GM23248 (cell line): Measurements from ENCODE around the gene LPP. TPM values are rescaled to one million over a fixed set of nuclear protein-coding genes. Genes with fewer than 3 reads are reported as not detected.

ENCODE experiments used
- DNase-seq: peaks from one replicate; pipeline ENCODE4 v3.0.0-alpha.2; 2015
- H2AFZ ChIP-seq: fragments of 200-600 bp; sonication (generic); 2 replicates; pipeline ENCODE4 v1.6.1; 2016; ENCODE audit warnings: antibody characterized with exemption
- H3F3A ChIP-seq: fragments of 200-600 bp; sonication (generic); 2 replicates; pipeline ENCODE4 v1.6.1; 2016; ENCODE audit warnings: mild to moderate bottlenecking, antibody characterized with exemption, mixed run types; ENCODE audit not compliant: insufficient read depth
- H3K27ac ChIP-seq: fragments of 200-600 bp; sonication (generic); 2 replicates; pipeline ENCODE4 v1.5.1; 2016; ENCODE audit warnings: mild to moderate bottlenecking
- H3K27me3 ChIP-seq: fragments of 200-600 bp; sonication (generic); replicated peaks from 2 replicates; pipeline ENCODE4 v1.6.1; 2016; ENCODE audit warnings: mild to moderate bottlenecking; ENCODE audit not compliant: insufficient read depth
- H3K36me3 ChIP-seq: fragments of 200-600 bp; sonication (generic); 2 replicates; pipeline ENCODE4 v1.6.1; 2016; ENCODE audit warnings: low read depth, mild to moderate bottlenecking
- H3K4me1 ChIP-seq: fragments of 200-600 bp; sonication (generic); 2 replicates; pipeline ENCODE4 v1.6.1; 2016; ENCODE audit warnings: mild to moderate bottlenecking; ENCODE audit not compliant: insufficient read depth
- H3K4me2 ChIP-seq: fragments of 200-600 bp; sonication (generic); one replicate; pipeline ENCODE4 v1.6.1; 2016; ENCODE audit warnings: mild to moderate bottlenecking; ENCODE audit not compliant: unreplicated experiment
- H3K4me3 ChIP-seq: fragments of 200-600 bp; sonication (generic); 2 replicates; pipeline ENCODE4 v1.5.1; 2016; ENCODE audit warnings: mild to moderate bottlenecking
- H3K79me2 ChIP-seq: fragments of 200-600 bp; sonication (generic); 2 replicates; pipeline ENCODE4 v1.6.1; 2016; ENCODE audit warnings: mild to moderate bottlenecking; ENCODE audit not compliant: insufficient read depth
- H3K9ac ChIP-seq: fragments of 200-600 bp; sonication (generic); 2 replicates; pipeline ENCODE4 v1.6.1; 2016; ENCODE audit warnings: mild to moderate bottlenecking
- H3K9me2 ChIP-seq: fragments of 200-600 bp; sonication (generic); 2 replicates; pipeline ENCODE4 v1.6.1; 2016; ENCODE audit warnings: mixed run types, mild to moderate bottlenecking, moderate library complexity; ENCODE audit not compliant: insufficient read depth
- H3K9me3 ChIP-seq: fragments of 200-600 bp; sonication (generic); one replicate; pipeline ENCODE4 v1.6.1; 2017; ENCODE audit warnings: low read depth
- H4K20me1 ChIP-seq: fragments of 200-600 bp; sonication (generic); 2 replicates; pipeline ENCODE4 v1.6.0; 2016; ENCODE audit not compliant: insufficient read depth
- EZH2 ChIP-seq: fragments of 200-600 bp; sonication (generic); IDR thresholded peaks from 2 replicates; pipeline ENCODE4 v1.6.1; 2018; ENCODE audit warnings: antibody characterized with exemption, mild to moderate bottlenecking; ENCODE audit not compliant: insufficient read depth, poor library complexity, severe bottlenecking
- EZH2phosphoT487 ChIP-seq: fragments of 200-600 bp; sonication (generic); IDR thresholded peaks from 2 replicates; pipeline ENCODE4 v1.6.1; 2018; ENCODE audit warnings: antibody characterized with exemption, moderate library complexity, mild to moderate bottlenecking, low read depth; ENCODE audit not compliant: insufficient read depth
- WGBS, 2 experiments: methylation state at CpG; one replicate each; pipeline ENCODE4 v1.1.6; 2015 to 2017; ENCODE audit warnings: low lambda C conversion rate in 2 of 2, low coverage in 1 of 2; ENCODE audit errors: missing lambda C conversion rate in 2 of 2; 5-methylcytosine and 5-hydroxymethylcytosine counted together
- in situ Hi-C: fragments of 300-500 bp; cut with MboI; formaldehyde crosslinking; loops from 2 replicates; pipeline ENCODE4 v1.15.0; 2020
- polyA plus RNA-seq: library from polyadenylated mRNA; unstranded; fragments of >200 nt; fragmentation: Nextera tagmentation; extraction: Ambion mirVana; gene quantifications from 2 replicates; pipeline ENCODE4 v1.2.1, GENCODE V29; 2016
- total RNA-seq: library from RNA; depleted of rRNA; stranded (reverse); fragments of >200 nt; shearing (Covaris generic); gene quantifications from 2 replicates; pipeline ENCODE4 v1.2.3, GENCODE V29; 2014

Gene LPP
- total and polyA plus RNA-seq, 2 experiments from 2014 or later: 42.8 to 61.7 TPM

- H3K9me3 ChIP-seq: no peaks in the 10 kb centered on the region
- peaks cover 44% of the 10 kb centered on the region for H3K4me1 ChIP-seq
- H3K4me2 ChIP-seq: no peak overlapping the region
- no peaks in the 10 kb centered on the region for H3K27me3 ChIP-seq
- 76 to 83% methylated on average over 4 of the region's 4 CpGs for WGBS, 2 experiments
- in situ Hi-C loops: no loop called here
- H3K9ac ChIP-seq: no peak overlapping the region
- no peak overlapping the region for H2AFZ ChIP-seq
- H4K20me1 ChIP-seq: no peaks in the 10 kb centered on the region
- no peak overlapping the region for H3K4me3 ChIP-seq
- peak overlapping the region; percentile 79; the same call in 1 of the 2 replicates for H3K27ac ChIP-seq
- peaks cover 32% of the 10 kb centered on the region for H3F3A ChIP-seq
- DNase-seq: no peak
- H3K9me2 ChIP-seq: no peaks in the 10 kb centered on the region
- TF ChIP-seq EZH2 (no peak), EZH2phosphoT487 (no peak)
- H3K36me3 ChIP-seq: no peaks in the 10 kb centered on the region
- H3K79me2 ChIP-seq: peaks cover 88% of the 10 kb centered on the region
Observed at GRCh38 chr3:188287339-188287738, 133.4 kb downstream of the LPP start.

- peaks cover 88% of the 10 kb centered on the region for H3K79me2 ChIP-seq
- no peaks in the 10 kb centered on the region for H3K9me3 ChIP-seq
- WGBS, 2 experiments: 55 to 62% methylated on average over 6 of the region's 6 CpGs
- H2AFZ ChIP-seq: no peak overlapping the region
- H3K4me2 ChIP-seq: no peak overlapping the region
- H3K4me3 ChIP-seq: no peak overlapping the region
- no peaks in the 10 kb centered on the region for H4K20me1 ChIP-seq
- H3K9ac ChIP-seq: no peak overlapping the region
- H3K4me1 ChIP-seq: peaks cover 44% of the 10 kb centered on the region
- no peak for DNase-seq
- H3K9me2 ChIP-seq: no peaks in the 10 kb centered on the region
- H3K36me3 ChIP-seq: no peaks in the 10 kb centered on the region
- peaks cover 32% of the 10 kb centered on the region for H3F3A ChIP-seq
- no peak overlapping the region for H3K27ac ChIP-seq
- no peak for TF ChIP-seq EZH2
- no peak for TF ChIP-seq EZH2phosphoT487
- in situ Hi-C loops: no loop called here
- no peaks in the 10 kb centered on the region for H3K27me3 ChIP-seq
Observed at GRCh38 chr3:188287762-188288505, 134.0 kb downstream of the LPP start.

DNA sequence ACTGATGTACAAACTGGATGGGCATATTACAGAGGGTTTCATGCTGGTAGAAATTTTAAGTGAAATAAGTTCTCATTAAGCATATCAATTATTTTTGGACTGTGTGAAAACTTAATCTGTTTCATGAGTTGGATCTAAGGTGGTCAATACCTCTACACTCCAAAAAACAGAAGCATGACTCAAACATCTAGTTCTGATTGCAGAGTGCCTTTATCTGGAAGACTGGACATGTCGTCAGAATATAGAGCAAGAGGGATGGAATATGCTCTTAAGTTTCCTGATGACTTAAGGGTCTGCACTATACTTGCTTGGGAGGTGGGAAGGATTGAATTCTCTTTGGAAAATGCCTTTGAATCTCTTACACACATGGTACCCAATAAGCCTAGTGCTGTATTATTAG lies 138.3 kb downstream of the LPP start:
- Histone ChIP-seq H3F3A (peaks cover 37% of the 10 kb centered on the region), H4K20me1 (no peaks in the 10 kb centered on the region), H3K4me1 (peaks cover 48% of the 10 kb centered on the region), H3K9me2 (no peaks in the 10 kb centered on the region), H3K4me2 (no peak overlapping the region), H3K9ac (no peak overlapping the region), H3K27ac (no peak overlapping the region), H3K9me3 (no peaks in the 10 kb centered on the region), H3K79me2 (peaks cover 82% of the 10 kb centered on the region), H2AFZ (no peak overlapping the region), H3K36me3 (no peaks in the 10 kb centered on the region), H3K27me3 (no peaks in the 10 kb centered on the region), H3K4me3 (no peak overlapping the region)
- TF ChIP-seq EZH2 (no peak), EZH2phosphoT487 (no peak)
- in situ Hi-C loops: no loop called here
- WGBS, 2 experiments: 100% methylated on average over 1 of the region's 1 CpG
- DNase-seq: no peak

- Histone ChIP-seq H3K9me3 (no peaks in the 10 kb centered on the region), H3K9ac (no peak overlapping the region), H3K27ac (no peak overlapping the region), H3K36me3 (no peaks in the 10 kb centered on the region), H2AFZ (no peak overlapping the region), H3K79me2 (peaks cover 76% of the 10 kb centered on the region), H4K20me1 (no peaks in the 10 kb centered on the region), H3F3A (peaks cover 37% of the 10 kb centered on the region), H3K4me3 (no peak overlapping the region), H3K9me2 (no peaks in the 10 kb centered on the region), H3K4me2 (no peak overlapping the region), H3K27me3 (no peaks in the 10 kb centered on the region), H3K4me1 (peaks cover 48% of the 10 kb centered on the region)
- no peak for DNase-seq
- TF ChIP-seq EZH2 (no peak), EZH2phosphoT487 (no peak)
- in situ Hi-C loops: no loop called here
- WGBS, 2 experiments: 87 to 91% methylated on average over 3 of the region's 3 CpGs
Observed at GRCh38 chr3:188292827-188293226, 138.9 kb downstream of the LPP start.
